ENCODE results near the gene HTT.

Gene HTT

DNA sequence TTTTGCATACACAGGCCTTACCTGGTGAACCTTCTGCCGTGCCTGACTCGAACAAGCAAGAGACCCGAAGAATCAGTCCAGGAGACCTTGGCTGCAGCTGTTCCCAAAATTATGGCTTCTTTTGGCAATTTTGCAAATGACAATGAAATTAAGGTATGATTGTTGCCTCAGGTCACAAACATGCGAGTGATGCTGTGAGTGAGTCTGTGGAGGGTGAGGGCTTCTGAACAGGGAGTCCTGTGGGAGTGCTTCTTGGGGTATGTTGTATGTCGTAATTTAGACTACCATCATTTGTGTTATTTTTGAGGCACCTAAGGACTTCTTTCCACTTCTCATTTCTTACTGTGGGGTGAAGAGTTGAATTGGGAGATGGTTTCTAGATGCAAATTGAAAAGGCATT is 32.8 kb downstream of the HTT start:
- Histone ChIP-seq H3K9me3 (no peaks in the 10 kb centered on the region), H3K4me3 (ENCODE audit: low read depth, low read length) (no peak overlapping the region), H3K27me3 (no peaks in the 10 kb centered on the region), H3K36me3 (peaks cover 44% of the 10 kb centered on the region), H3K4me1 (peaks cover 5% of the 10 kb centered on the region)
- no peak for DNase-seq
- TF ChIP-seq, protein P1, sequence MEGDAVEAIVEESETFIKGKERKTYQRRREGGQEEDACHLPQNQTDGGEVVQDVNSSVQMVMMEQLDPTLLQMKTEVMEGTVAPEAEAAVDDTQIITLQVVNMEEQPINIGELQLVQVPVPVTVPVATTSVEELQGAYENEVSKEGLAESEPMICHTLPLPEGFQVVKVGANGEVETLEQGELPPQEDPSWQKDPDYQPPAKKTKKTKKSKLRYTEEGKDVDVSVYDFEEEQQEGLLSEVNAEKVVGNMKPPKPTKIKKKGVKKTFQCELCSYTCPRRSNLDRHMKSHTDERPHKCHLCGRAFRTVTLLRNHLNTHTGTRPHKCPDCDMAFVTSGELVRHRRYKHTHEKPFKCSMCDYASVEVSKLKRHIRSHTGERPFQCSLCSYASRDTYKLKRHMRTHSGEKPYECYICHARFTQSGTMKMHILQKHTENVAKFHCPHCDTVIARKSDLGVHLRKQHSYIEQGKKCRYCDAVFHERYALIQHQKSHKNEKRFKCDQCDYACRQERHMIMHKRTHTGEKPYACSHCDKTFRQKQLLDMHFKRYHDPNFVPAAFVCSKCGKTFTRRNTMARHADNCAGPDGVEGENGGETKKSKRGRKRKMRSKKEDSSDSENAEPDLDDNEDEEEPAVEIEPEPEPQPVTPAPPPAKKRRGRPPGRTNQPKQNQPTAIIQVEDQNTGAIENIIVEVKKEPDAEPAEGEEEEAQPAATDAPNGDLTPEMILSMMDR (IDR thresholded peaks at IDR 0.05; ENCODE audit: low read depth, low read length) = no peak

DNA sequence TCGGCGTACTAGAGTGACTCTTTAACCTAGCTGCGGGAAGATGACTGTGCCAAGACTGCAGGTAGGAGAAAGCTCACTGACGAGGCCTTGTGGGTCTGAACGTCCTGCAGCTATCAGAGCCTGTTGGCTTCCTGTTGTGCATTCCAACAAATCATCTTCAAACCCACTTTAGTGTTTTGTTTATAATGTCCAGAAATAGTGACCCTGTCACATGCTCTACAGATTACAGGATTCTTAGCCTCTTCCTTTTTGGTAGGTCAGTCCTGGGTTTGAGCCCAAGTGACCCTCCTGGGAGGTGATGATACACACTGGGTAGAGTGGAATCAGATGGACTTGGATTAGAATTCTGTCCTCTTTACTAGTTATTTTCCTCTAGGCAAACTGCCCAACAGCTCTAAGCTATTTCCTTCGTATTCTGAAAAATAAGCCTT is 33.2 kb downstream of the HTT start:
- Histone ChIP-seq H3K27me3 (no peaks in the 10 kb centered on the region), H3K4me1 (peaks cover 5% of the 10 kb centered on the region), H3K9me3 (no peaks in the 10 kb centered on the region), H3K4me3 (ENCODE audit: low read depth, low read length) (no peak overlapping the region), H3K36me3 (peaks cover 44% of the 10 kb centered on the region)
- DNase-seq = no peak
- TF ChIP-seq, protein P1 (IDR thresholded peaks at IDR 0.05; ENCODE audit: low read depth, low read length) = no peak

DNA sequence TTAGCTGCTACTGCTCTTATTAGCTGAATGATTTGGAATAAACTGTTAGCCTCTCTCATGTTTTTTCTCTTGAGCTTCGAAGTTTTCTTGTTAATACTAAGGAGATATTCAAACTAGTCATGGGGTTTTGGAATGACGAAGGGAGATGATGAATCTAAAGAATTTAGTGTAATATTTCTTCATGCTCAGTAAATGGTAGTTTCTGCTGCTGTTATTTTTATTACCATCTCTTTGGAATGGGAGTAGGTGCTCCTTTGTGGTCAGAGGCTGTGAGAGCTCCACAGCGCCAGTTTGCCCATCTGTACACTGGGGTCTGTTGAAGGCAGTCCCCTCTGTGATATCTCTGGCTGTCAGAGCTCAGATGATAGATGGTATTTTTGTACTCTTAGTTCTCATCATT is 33.7 kb downstream of the HTT start:
- Histone ChIP-seq H3K36me3 (peaks cover 44% of the 10 kb centered on the region), H3K4me3 (ENCODE audit: low read depth, low read length) (no peak overlapping the region), H3K27me3 (no peaks in the 10 kb centered on the region), H3K4me1 (peaks cover 5% of the 10 kb centered on the region), H3K9me3 (no peaks in the 10 kb centered on the region)
- TF ChIP-seq, protein P1 (IDR thresholded peaks at IDR 0.05; ENCODE audit: low read depth, low read length) = no peak
- DNase-seq = no peak

DNA sequence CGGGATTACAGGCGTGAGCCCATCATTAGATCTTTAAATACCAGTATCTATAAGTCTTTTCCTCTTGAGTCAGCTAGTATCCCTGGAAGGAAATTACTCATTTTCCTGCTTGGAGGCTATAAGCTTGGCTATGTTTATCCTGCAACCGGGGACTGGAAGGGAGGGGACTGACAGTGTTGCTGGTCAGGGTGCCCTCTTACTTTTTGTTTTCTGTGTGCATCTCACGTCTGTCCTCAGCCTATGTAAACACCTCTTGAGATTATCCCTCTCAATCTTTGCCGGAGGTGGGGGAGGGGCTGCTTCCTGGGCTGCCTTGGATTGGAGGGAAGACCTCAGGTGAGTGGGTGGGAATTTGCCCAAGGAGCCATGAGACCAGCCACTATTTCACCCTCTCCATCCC is 37.0 kb downstream of the HTT start:
- H3K4me3 ChIP-seq (ENCODE audit: low read depth, low read length) = no peak overlapping the region
- peaks cover 38% of the 10 kb centered on the region for H3K36me3 ChIP-seq
- no peaks in the 10 kb centered on the region for H3K27me3 ChIP-seq
- no peaks in the 10 kb centered on the region for H3K9me3 ChIP-seq
- H3K4me1 ChIP-seq = peaks cover 5% of the 10 kb centered on the region
- TF ChIP-seq, protein P1 (IDR thresholded peaks at IDR 0.05; ENCODE audit: low read depth, low read length) = no peak
- DNase-seq = no peak

DNA sequence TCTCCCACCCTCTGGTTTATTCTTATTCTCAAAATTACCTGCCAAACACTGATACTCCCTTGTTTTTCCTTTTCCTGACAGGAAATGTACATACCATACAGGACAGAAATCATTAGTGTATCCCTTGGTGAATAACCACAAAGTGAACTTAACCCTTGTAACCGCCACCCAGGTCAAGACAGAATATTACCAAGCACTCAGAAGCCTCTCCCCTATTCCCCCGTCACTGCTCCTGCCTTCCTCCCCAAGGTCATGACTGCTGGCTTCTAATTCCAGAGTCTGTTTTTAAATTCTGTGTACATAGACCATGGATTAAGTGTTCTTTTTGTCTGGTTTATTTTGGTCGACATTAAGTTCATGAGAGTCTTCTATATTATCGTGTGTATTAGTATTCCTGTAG is 37.7 kb downstream of the HTT start:
- peaks cover 39% of the 10 kb centered on the region for H3K36me3 ChIP-seq
- H3K9me3 ChIP-seq = no peaks in the 10 kb centered on the region
- TF ChIP-seq, protein P1 (IDR thresholded peaks at IDR 0.05; ENCODE audit: low read depth, low read length) = no peak
- DNase-seq = no peak
- H3K27me3 ChIP-seq = no peaks in the 10 kb centered on the region
- H3K4me1 ChIP-seq = no peaks in the 10 kb centered on the region; the same call in 1 of the 2 replicates
- no peak overlapping the region for H3K4me3 ChIP-seq (ENCODE audit: low read depth, low read length)

DNA sequence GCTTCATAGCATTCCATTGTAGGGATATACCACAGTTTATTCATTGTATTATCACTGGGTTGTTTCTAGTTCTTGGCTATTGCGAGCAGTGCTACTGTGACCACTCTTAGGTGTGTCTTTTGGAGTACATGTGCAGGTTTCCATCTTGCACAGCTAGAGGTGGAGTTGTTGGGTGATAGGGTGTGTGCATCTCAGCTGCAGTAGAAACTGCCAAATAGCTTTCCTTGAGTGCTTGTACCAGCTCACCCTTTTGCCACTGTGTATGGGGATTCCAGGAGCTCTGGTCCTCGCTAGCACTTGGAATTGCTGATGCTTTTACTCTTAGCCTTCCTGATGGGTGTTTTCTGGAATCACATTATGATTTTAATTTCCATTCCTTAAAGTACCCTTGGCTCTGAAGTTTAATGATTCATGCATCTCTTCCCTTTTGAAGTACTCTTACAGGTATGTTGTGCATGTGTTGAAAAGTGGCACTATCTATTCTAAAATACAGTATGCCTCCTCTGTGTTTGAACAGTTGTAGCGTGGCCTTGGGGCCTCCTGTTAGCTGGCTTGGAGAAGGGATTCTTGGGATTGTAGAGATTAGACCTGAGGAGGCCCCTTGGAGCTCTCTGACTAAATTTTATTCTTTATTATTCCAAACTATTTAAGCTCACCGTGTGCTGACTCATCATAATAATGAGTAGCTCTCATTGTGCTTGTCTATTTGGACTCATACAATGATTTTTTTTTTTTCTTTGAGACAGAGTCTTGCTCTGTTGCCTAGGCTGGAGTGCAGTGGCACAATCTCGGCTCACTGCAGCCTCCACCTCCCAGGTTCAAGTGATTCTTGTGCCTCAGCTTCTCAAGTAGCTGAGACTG is 38.4 kb downstream of the HTT start:
- H3K9me3 ChIP-seq = no peaks in the 10 kb centered on the region
- no peaks in the 10 kb centered on the region for H3K4me1 ChIP-seq
- TF ChIP-seq, protein P1 (IDR thresholded peaks at IDR 0.05; ENCODE audit: low read depth, low read length) = no peak
- H3K27me3 ChIP-seq = no peaks in the 10 kb centered on the region
- peaks cover 36% of the 10 kb centered on the region for H3K36me3 ChIP-seq
- DNase-seq = no peak
- no peak overlapping the region for H3K4me3 ChIP-seq (ENCODE audit: low read depth, low read length)
